Measurements from ENCODE around the gene ZCCHC24.

- TF ChIP-seq CTCF (conservative IDR thresholded peaks at IDR 0.05) (no peak), EZH2 (IDR thresholded peaks at IDR 0.05; ENCODE audit: low read depth) (no peak)
Observed at GRCh38 chr10:79406683-79407422, 38.6 kb downstream of the ZCCHC24 start.

Measured in PC-9 (cell line).